ENCODE data around the gene RDX.

RDX gene

DNA sequence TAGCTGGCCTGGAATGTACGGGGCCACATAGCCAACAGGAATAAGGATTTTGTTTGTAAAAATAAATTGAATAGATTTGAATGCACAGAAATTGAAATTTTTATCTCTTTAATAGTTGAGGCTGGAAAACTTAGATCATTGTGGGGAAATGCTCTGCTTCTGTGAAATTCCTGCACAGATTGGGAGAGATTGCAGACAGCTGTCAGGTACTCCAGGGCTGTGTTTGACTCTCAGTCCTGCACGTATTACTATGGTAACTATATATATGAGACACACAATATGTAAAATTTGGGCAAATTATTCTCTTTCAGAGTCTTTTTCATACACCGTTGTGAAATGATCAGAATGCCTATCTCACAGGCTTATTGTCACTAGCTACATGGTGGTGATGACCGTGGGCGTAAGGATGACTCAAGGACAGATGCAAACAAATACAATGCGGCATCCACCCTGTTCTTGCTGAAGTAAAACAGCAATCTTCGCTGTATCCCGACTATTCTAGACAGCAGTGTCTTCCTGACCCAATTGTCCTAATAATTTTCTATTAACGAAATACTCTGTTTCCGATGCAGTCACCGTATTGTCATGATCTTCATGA, 123.8 kb downstream of the RDX start:
- DNase-seq (ENCODE audit: low spot score), result no peak

DNA sequence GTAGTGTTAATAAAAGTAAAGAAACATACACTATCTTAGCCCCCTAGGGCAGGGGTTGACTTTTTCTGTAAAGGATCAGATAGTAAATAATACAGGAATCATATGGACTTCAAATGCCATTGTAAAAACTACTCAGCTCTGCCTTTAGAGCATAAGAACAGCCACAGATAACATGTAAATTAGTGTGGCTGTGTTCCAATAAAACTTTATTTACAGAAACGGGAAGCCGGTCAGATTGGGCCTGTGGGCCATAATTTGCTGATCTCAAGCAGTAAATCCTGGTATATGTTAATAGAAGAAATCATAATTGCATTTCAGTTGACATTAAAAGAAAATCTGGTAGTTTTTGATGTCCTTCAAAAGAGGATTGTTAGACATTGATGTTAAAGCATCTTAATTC, 126.7 kb downstream of the RDX start:
- no peak for DNase-seq (ENCODE audit: low spot score)

DNA sequence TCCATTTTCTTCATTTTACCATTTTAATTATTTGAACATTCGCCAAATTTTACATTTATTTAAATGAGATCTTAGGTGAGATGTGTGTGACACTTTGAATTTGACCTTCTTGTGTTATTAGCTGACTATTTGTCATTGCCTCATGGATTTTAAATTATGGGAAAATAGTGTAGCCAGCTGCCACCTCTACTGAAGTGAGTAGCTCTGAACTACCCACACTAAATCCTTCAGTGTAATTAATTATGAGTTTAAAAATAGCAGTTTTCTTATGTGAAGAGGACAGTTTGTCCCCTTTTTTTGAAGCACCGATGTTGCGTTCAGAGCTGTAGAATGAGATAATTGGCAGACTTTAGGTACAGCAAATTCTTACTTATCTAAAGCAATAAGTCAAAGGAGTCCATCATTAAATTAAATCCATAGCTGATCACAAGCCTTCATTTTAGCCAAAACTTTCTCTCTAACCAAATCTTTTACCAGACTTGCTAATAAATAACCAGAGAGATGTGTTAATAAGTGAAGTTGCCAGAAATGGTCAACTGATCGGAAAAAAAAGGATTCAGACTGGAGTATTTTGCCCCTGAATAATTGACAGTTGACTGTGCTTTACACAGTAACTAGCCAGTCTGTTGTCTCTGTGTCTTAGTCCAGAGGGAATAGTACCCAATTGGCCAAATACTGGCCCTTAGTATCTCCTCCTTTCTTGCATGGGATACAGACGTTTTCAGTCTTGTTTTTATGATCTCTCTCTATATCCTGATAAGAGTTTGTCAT, 128.2 kb downstream of the RDX start:
- DNase-seq (ENCODE audit: low spot score), result peak; percentile 50

DNA sequence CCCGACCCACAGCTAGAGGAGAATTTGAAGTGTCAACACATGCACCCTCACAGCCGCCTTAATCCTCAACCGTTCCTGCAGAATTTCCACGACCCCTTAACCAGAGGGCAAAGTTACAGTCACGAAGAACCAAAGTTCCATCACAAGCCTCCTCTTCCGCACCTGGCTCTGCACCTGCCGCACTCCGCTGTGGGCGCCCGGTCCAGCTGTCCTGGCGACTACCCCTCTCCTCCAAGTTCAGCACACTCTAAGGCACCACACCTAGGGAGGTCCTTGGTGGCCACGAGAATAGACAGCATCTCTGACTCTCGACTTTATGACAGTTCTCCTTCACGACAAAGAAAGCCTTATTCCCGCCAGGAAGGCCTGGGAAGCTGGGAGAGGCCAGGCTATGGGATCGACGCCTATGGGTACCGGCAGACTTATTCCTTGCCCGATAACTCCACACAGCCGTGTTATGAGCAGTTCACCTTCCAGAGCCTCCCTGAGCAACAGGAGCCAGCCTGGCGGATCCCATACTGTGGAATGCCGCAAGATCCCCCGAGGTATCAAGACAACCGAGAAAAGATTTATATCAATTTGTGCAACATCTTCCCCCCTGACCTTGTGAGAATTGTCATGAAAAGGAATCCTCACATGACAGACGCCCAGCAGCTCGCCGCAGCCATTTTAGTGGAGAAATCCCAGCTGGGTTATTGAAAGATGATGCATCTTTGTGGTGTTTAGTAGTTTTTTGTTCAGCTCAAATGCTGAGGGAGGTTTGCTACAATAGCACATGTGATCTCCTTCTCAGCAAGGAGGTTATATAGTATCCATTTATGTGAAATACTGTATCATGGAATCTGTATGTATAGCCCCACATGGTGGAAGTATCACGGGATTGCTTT, 131.1 kb downstream of the RDX start:
- no peak for DNase-seq (ENCODE audit: low spot score)

- DNase-seq (ENCODE audit: low spot score), result no peak
Observed at GRCh38 chr11:110162216-110162615, 134.2 kb downstream of the RDX start.

DNA sequence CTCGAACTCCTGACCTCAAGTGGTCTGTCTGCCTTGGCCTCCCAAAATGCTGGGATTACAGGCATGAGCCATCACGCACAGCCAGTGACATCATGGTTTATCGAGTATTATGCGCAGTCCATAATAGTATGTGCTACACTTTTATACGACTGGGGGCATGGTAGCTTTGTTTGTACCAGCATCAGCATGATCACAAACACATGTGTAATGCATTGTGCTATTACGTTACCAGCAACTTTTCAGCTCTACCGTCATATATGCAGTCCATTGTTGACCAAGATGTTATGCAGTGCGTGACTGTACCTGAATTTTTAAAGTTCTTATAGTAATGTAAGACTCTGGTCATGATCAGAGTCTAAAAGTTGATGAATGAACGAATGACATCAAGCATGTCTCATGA, 135.4 kb downstream of the RDX start:
- no peak for DNase-seq (ENCODE audit: low spot score)

DNA sequence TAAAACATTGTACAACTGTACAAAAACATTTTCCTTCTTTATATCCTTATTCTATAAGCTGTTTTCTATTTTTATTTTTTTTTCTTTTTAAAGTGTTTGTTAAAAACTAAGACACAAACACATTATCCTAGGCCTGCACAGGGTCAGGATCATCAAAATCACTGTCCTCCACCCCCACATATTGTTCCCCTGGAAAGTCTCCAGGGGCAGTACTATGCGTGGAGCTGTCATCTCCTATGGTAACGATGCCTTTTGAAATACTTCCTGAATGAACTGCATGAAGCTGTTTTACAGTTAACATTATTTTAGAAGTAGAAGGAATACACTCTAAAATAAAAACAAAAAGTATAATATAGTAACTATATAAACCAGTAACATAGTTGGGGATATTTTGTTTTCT, 136.0 kb downstream of the RDX start:
- DNase-seq (ENCODE audit: low spot score), result no peak

GRCh38 chr11:110160016-110160415, 136.4 kb downstream of the RDX start:
- DNase-seq (ENCODE audit: low spot score), result no peak

DNA sequence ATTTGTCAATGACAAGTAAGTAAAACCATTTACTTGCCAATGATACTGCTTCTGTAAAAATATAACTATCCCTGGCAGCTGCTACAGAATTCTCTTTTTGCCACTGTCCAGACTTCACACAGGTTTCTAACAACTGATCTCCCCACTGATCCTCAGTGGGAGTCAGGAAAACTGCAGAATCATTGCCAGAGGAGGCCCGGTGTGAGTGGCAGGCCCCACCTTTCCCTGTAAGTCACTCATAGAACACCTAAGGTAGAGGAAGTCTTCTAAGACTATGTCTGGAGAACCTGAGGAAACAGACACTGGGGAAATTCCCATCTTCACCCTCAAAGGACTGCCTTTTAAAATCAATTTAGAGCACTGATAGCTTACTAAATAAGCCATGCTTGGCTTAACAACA, 136.9 kb downstream of the RDX start:
- DNase-seq (ENCODE audit: low spot score), result peak; percentile 88

DNA sequence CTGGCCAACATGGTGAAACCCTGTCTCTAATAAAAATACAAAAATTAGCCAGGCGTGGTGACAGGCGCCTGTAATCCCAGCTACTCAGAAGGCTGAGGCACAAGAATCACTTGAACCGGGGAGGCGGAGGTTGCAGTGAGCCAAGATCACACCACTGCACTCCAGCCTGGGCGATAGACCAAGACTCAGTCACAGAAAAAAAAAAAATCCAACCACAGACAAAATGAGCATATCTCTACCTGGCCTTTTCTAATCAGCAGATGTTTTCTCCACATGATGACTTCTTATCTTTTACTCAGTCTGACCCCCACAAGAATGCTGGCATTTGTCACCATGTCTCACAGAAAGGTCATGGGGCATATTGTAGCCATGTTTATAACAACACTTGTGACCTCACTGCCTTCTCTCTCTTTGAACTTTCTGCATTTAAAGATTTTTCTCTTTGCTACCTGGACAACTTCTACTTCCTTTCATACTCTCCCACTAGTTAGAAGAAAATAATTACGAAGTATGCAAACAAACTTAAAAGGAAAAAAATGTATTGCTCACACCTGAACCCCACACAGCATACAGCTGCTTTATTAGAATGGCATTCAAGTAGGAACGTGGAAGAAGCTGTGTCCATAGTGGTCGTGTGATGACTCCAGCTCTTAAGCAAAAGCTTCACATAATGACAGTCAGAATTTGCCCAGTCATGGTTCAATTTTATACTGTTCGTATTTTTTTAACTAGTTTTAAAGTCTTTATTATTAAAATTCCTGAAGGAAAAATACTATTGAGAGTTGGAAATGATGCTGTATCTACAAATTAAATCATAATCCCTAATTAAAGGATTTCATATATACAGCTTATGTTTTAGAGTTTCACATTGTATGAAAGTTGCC, 137.9 kb downstream of the RDX start:
- peak; percentile 60 for DNase-seq (ENCODE audit: low spot score)

GRCh38 chr11:110156503-110156902, 139.9 kb downstream of the RDX start:
- peak; percentile 43 for DNase-seq (ENCODE audit: low spot score)

DNA sequence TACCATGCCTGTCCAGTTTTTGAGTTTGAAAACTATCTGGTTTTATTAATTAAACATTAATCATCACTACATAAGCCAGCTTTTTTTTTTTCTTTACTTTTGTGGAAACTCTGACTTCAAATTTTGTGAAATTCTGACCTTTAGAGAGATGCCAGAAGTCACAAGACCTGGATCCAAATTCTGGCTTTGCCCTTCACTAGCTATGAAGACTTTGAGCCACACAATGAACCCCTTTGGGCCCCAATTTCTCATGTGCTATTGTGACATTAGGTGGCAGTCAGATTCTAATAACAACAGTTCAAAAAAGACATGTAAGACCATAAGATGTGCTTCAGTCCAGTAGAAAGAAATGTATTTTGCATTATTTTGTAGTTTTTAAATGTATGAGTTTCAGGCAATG, 142.9 kb downstream of the RDX start:
- DNase-seq (ENCODE audit: low spot score), result no peak

DNA sequence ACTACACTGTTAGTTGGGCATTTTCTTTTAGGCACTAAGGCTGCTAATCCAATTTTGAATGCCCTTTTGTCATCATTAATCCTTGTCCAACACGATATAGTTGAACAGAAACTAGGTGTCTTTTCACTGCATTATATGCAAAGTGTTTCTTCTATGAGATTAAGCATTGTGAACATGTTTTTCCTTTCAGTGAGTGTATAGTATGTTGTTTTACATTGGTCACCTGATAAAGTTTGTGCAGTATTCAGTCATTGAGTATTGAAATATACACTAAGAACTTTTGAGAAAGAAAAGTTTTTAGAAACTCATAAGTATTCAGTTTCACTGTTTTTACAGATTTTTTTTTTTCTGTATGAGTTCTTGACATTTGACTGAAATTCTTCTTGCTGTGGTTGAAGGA, 144.2 kb downstream of the RDX start:
- DNase-seq (ENCODE audit: low spot score), result no peak

DNA sequence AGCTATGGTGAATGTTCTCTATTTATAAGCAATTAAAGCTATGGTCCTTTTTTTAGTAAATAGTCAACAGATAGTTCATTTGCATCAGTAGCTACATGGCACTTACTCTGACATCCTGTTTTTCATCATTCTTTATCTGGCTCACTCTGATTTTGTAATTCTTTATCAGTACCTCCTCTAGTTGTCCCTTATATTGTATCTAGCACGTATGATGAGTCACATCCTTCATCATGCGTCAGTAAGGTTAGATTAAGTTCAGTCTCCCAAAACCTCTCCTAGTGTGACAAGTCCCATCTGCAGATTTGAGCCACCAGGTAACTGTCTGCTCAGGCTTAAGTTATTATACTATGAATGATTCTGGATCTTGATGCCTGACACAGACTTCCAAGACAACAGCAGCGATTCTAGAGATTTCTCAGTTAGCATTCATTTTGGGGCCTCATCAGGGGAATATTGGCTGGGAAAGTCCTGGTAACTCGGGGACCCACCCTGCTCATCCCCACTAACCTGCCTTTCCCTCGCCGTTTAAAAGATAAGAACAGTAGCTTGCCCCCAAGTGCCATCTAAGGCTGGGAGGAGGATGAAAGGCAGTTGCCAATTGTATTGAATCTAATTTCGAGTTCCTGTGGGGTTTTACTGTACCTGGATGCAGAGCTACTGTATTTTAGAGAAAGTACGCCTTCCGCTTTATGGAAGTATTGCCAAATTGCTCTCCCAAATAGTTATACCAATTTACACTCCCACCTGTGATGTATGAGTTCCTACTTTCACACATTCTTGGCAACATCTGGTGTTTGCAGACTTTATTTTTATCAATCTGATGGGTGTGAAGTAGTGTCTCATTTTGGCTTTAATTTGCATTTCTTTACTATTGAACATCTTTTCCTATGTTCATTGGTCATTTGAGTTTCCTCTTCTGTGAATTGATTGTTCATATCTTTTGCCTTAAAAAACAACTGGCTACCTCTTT, 147.4 kb downstream of the RDX start:
- peak; percentile 83 for DNase-seq (ENCODE audit: low spot score)

- DNase-seq (ENCODE audit: low spot score), result peak; percentile 91
Observed at GRCh38 chr11:110147962-110148709, 148.3 kb downstream of the RDX start.

- DNase-seq (ENCODE audit: low spot score), result no peak
Observed at GRCh38 chr11:110141812-110142211, 154.6 kb downstream of the RDX start.

- DNase-seq (ENCODE audit: low spot score), result no peak
Observed at GRCh38 chr11:110134110-110134509, 162.3 kb downstream of the RDX start.

DNA sequence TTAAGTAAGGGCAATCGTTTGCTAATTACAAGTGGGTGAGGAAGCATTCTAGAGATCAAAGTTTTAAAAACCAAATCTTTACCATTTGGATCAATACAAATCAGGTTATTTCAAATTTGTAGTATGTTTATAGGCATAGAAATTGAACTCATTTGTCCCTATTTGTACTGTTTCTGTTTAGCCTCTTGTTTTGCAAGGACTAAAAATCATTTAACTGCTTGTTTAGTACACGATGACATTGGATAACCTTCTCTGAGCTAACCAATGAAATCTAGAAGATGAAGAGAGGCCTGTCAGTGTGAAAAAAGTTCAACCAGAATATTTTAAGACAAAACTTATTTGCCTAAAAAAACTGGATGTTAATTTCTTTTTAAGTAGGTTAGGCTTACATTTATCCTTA, 163.3 kb downstream of the RDX start:
- no peak for DNase-seq (ENCODE audit: low spot score)

DNA sequence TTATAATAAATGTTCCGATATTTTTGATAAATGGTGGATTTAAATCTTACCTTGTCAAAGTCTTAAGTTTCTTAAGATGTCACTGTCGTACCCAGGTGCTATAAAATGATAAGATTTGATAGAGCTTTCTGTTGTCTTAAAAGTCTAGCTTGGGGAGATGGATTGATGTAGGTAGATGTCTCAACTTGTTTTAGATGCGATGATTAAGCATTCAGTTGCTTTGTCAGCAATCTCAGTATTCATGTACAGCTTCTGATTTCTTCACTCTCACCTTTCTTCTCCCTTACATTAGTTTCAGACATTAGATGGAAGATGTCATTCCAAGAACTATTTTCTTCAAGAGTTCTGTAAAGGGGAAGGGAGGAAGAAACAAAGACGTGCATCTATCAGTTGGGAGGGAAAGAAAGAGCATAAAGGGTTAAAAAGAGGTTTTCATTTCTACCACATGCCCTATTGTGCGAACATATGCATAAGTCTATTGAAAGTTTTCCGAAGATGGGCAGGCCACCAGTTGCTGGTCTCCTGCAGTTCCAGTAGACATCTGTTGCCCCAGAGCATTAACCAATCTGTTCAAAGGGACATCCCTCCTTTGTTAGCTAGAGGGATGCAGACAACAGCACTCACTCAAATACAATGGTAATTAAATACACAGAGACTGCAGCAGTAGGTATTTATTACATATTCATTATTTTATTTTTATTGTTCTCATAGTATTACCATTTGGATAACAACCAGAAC, 164.9 kb downstream of the RDX start:
- DNase-seq (ENCODE audit: low spot score), result no peak
